Measurements from ENCODE around the gene P3H2.
"Not testable (repeated sequence)": the region's sequence is repeated elsewhere in the genome, so short reads cannot be mapped to it uniquely, and the experiment has no call there.

Gene P3H2

GRCh38 chr3:189983612-189984011, 137.1 kb downstream of the P3H2 start:
- DNase-seq (ENCODE audit: low read depth in 2 of 2) = no peak

GRCh38 chr3:189982321-189982945, 138.3 kb downstream of the P3H2 start:
- DNase-seq (ENCODE audit: low read depth in 2 of 2) = no peak

GRCh38 chr3:189981668-189982067, 139.0 kb downstream of the P3H2 start:
- no peak for DNase-seq (ENCODE audit: low read depth in 2 of 2)

- DNase-seq (ENCODE audit: low read depth in 2 of 2) = no peak
Measured at GRCh38 chr3:189978753-189979152, 141.9 kb downstream of the P3H2 start.

DNA sequence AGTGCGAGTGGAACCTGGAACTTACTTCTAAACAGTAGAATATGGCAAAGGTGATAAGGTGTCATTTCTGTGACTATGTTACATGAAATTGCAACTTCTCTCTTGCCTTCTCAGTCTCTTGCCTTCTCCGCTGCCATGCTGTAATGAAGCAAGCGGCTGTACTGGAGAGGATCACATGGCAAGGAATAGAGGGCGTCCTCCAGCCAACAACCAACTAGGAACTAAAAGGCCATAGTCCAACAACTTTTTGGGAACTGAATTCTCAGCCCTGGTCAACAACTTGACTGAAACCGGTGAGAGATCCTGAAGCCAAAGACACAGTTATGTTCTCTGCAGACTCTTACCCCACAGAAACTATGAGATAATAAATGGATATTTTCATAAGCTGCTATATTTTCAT, 143.5 kb downstream of the P3H2 start:
- DNase-seq (ENCODE audit: low read depth in 2 of 2) = no peak

DNA sequence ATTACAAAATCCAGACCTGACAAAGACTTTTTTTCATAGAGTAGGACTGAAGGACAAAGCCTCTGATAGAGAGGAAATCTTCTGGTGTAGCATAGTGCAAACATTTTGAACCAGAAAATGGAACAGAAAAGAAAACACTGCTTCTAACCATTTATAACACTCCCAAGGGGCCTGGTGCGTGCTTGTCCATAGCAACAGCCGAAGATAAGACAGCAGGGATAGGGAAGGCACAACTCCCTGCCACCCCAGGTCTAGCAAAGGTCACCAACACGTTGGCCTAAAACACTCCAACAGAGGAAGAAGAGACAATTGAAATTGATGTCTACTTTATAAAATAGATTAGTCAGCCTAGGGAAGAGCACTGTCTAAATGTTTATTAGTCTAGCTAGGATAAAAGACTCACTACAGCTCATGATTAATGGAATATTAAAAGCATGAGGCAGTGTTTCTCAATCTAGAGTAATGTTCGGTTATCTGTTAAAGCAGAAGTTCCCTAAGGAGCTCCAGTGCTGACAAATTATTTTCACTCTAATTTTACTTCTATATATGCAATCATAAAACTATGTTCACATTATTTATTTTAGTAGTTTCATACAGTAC, 145.2 kb downstream of the P3H2 start:
- no peak for DNase-seq (ENCODE audit: low read depth in 2 of 2)

DNA sequence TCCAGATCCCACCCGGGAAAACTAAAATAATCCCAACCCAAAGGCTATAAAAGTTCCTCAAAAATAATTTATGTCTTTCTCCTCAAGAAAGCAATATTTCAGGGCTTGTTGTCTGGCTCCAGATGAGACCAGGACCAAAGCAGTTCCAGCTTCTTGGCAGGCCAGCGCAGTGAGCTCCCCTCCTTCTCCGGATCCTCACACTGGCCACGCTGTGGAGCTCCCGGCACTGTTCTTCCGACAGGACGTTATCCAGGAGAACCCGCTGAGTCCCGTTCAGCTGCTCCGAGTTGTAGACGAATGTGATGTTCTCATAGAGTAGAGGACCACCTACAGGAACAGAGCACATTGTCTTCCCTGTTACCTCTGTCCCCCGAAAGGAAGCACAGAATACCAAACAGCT, 146.3 kb downstream of the P3H2 start:
- no peak for DNase-seq (ENCODE audit: low read depth in 2 of 2)

GRCh38 chr3:189967254-189967865, 153.3 kb downstream of the P3H2 start:
- DNase-seq (ENCODE audit: low read depth in 2 of 2) = no peak

GRCh38 chr3:189966843-189967242, 153.9 kb downstream of the P3H2 start:
- DNase-seq (ENCODE audit: low read depth in 2 of 2) = no peak

- DNase-seq (ENCODE audit: low read depth in 2 of 2) = no peak
Measured at GRCh38 chr3:189964623-189965332, 155.9 kb downstream of the P3H2 start.

DNA sequence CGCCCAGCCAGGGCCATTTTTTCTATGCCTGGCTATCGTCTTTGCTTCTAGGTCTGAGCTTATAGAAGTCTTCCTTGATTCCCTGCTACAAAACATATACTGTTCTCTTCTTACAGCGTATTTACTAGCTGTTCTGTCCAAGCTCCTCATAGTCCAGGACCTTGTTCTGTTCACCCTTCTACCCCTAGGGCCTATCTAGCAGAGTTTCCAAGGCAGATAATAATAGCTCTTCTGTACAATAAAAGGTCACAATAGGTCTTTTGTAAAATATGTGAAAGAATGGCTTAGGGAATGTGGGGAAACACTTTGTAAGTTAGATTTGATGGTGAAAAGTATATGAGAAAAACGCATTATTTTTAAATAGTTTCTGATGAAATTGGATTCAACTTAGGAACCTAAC, 158.2 kb downstream of the P3H2 start:
- no peak for DNase-seq (ENCODE audit: low read depth in 2 of 2)

- peak; percentile 42 to 62 for DNase-seq (ENCODE audit: low read depth in 2 of 2)
Measured at GRCh38 chr3:189961522-189962161, 159.1 kb downstream of the P3H2 start.

DNA sequence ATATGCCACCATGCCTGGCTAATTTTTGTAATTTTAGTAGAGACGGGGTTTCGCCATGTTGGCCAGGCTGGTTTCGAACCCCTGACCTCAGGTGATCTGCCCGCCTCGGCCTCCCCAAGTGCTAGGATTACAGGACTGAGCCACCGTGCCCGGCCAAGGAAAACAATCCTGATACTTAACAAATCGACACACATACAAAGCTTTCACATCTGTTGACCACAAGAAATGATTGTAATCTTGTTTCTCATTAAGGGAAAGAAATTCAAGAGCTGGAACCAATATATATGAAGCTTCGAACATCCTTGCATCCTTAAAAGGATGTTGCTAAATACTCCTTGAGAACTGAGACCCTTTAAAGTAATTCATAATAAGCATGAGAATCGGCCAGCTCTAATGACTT, 159.6 kb downstream of the P3H2 start:
- not testable (repeated sequence) for DNase-seq (ENCODE audit: low read depth in 2 of 2)

- no peak for DNase-seq (ENCODE audit: low read depth in 2 of 2)
Measured at GRCh38 chr3:189954733-189955665, 165.7 kb downstream of the P3H2 start.

GRCh38 chr3:189953551-189953950, 167.1 kb downstream of the P3H2 start:
- no peak for DNase-seq (ENCODE audit: low read depth in 2 of 2)

GRCh38 chr3:189952272-189952671, 168.4 kb downstream of the P3H2 start:
- no peak for DNase-seq (ENCODE audit: low read depth in 2 of 2)

DNA sequence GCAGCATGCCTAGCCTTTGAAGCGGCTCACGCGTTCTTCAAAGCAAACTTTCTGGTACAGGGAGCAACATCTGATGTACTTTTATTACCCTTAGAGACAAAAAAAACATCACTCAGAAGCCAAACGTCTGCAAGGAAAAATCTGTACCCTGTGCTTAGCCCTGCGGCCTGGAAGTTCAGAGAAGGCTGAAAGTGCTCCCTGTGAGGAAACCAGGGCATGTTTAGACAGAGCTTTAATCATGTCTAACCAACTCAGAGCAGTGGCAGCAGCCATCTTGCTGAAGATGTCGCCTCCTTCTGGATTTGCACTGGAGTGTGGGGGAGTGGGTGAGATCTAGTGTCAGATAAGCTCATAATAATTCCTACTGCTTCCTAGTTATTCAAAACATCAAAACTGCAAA, 170.4 kb downstream of the P3H2 start:
- no peak for DNase-seq (ENCODE audit: low read depth in 2 of 2)

DNA sequence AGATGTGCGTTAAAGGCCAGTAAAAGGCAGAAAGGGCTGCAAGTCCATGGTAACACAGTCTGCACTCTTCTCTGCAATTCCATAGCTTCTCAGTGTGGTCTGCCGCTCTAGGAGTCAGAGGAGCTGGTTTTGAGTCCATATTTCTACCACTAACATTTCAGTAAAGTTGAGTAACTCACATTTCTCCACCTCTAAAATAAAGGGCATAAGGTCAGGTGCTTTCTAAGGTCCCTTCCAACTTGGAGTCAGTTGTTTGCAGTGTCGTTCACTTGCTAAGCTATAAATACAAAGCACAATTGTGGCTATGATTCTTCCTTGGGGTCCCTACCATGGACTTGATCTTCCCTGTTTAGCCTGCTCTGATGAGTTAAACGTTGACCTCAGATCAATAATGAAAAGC, 171.1 kb downstream of the P3H2 start:
- no peak for DNase-seq (ENCODE audit: low read depth in 2 of 2)

GRCh38 chr3:189948724-189949045, 172.0 kb downstream of the P3H2 start:
- DNase-seq (ENCODE audit: low read depth in 2 of 2) = no peak

GRCh38 chr3:189947948-189948723, 172.6 kb downstream of the P3H2 start:
- no peak for DNase-seq (ENCODE audit: low read depth in 2 of 2)

DNA sequence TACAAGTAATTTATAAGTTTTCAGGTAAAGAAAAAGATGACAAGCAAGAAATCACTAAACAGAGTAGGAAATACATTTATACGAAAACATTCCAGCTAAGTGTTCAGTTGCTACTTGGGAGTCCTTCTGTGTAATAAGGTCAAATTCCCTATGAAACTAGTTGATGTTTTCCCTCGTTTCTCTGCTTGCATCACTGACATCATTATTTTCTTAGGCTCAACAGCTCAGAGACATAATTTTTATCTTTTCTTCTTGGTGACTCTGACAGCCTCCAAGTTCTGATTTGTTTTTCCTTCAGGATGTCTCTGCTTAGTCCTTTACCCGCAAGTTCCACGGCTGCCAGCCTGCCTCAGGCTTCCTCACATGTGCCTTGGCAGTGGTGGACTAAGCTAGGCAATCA, 173.6 kb downstream of the P3H2 start:
- DNase-seq (ENCODE audit: low read depth in 2 of 2) = no peak

Measured in stimulated activated CD8-positive, alpha-beta memory T cell treated with anti-CD3 and anti-CD28 coated beads, Interleukin-7, amount 100 ng/mL, for 4 hours (primary cell).